A673 (cell line): Measurements from ENCODE around the gene RNF213. TPM values are rescaled to one million over a fixed set of nuclear protein-coding genes. Genes with fewer than 3 reads are reported as not detected.
A peak's percentile ranks its signal among the peaks of the same experiment; 100 is the strongest.

Source experiments
- Bru-seq: library from RNA; stranded (reverse); fragments of 400-500 nt; gene quantifications from one replicate; lab custom pipeline; 2021; lab: Mats Ljungman, UMichigan
- BruChase-seq, 2 experiments: library from RNA; stranded (reverse); fragments of 400-500 nt; gene quantifications; one replicate each; lab custom pipeline; 2021; lab: Mats Ljungman, UMichigan
- BruUV-seq: library from RNA; stranded (reverse); fragments of 400-500 nt; replicated peaks from 2 replicates; lab custom pipeline; 2021; lab: Mats Ljungman, UMichigan
- CTCF ChIA-PET: fragments of 300-600 bp; sonication (Branson Sonifier 250); formaldehyde crosslinking; loops from one replicate; lab custom pipeline; 2022; ENCODE audit warnings: antibody characterized with exemption; lab: Charles Lee
- POLR2A ChIA-PET: fragments of 300-600 bp; sonication (Branson Sonifier 250); formaldehyde crosslinking; loops from one replicate; lab custom pipeline; 2022; ENCODE audit warnings: antibody characterized with exemption; ENCODE audit not compliant: low non-redundant PET; lab: Charles Lee
- DNase-seq: peaks from one replicate; pipeline ENCODE4 v3.0.0-alpha.2; 2015; ENCODE audit warnings: low spot score
- H3K27ac ChIP-seq: fragments of 200-600 bp; sonication (generic); 2 replicates; pipeline ENCODE4 v1.5.1; 2016; ENCODE audit warnings: mixed run types, low read depth, mild to moderate bottlenecking, mixed read lengths, antibody characterized with exemption, low read length; ENCODE audit not compliant: poor library complexity, severe bottlenecking
- H3K27me3 ChIP-seq: fragments of 200-600 bp; sonication (generic); replicated peaks from 2 replicates; pipeline ENCODE4 v1.6.1; 2017; ENCODE audit warnings: mixed run types, low read depth, mild to moderate bottlenecking, mixed read lengths, antibody characterized with exemption, low read length; ENCODE audit not compliant: insufficient read depth, poor library complexity
- H3K36me3 ChIP-seq: fragments of 200-600 bp; sonication (generic); 2 replicates; pipeline ENCODE4 v1.6.1; 2016; ENCODE audit warnings: mixed run types, mild to moderate bottlenecking, mixed read lengths, antibody characterized with exemption, low read length; ENCODE audit not compliant: insufficient read depth, poor library complexity, severe bottlenecking
- H3K4me1 ChIP-seq: fragments of 200-600 bp; sonication (generic); 2 replicates; pipeline ENCODE4 v1.6.1; 2017; ENCODE audit warnings: mixed run types, mild to moderate bottlenecking, mixed read lengths, antibody characterized with exemption, low read length; ENCODE audit not compliant: insufficient read depth, poor library complexity, severe bottlenecking
- H3K4me3 ChIP-seq: fragments of 200-600 bp; sonication (generic); 2 replicates; pipeline ENCODE4 v1.5.1; 2016; ENCODE audit warnings: low read depth, mixed run types, mild to moderate bottlenecking, mixed read lengths, low read length; ENCODE audit not compliant: poor library complexity, severe bottlenecking
- H3K9me3 ChIP-seq: fragments of 200-600 bp; sonication (generic); 2 replicates; pipeline ENCODE4 v1.6.1; 2016; ENCODE audit warnings: mixed run types, low read depth, mild to moderate bottlenecking, mixed read lengths, antibody characterized with exemption, low read length; ENCODE audit not compliant: poor library complexity, severe bottlenecking
- EZH2 ChIP-seq: fragments of 200-600 bp; sonication (generic); IDR thresholded peaks from 2 replicates; pipeline ENCODE4 v1.6.1; 2017; ENCODE audit warnings: borderline replicate concordance, low read depth, mild to moderate bottlenecking, mixed read lengths, antibody characterized with exemption, low read length; ENCODE audit not compliant: poor library complexity, severe bottlenecking
- intact Hi-C: fragments of 100-400 bp; cut with micrococcal nuclease; formaldehyde crosslinking; loops from one replicate; pipeline ENCODE4 v1.10.0; 2022; ENCODE audit not compliant: unreplicated experiment
- long read RNA-seq: library from polyadenylated mRNA; stranded (forward); transcript quantifications from one replicate; pipeline ENCODE4 v2.0.0, GENCODE V29; 2022
- total RNA-seq: library from RNA; stranded (reverse); gene quantifications from 2 replicates; pipeline ENCODE4 v1.2.3, GENCODE V29; 2021
- TF ChIP-seq, protein P1 (sequence below): fragments of 300-800, 200-600 bp; sonication (generic); conservative IDR thresholded peaks from 2 replicates; pipeline ENCODE4 v1.5.1; 2017; ENCODE audit warnings: low read depth, mild to moderate bottlenecking, antibody characterized with exemption, low read length, moderate library complexity, mixed read lengths

RNF213 gene
- total RNA-seq (78.0 and 102 TPM in 2 replicates), Bru-seq, nascent RNA (percentile 62 among the genes with signal in this experiment), BruChase-seq, experiment 1, labeled RNA remaining after a 2-hour chase (percentile 69 among the genes with signal in this experiment), BruChase-seq, experiment 2, labeled RNA remaining after a 6-hour chase (percentile 82 among the genes with signal in this experiment)
- long read RNA-seq, full-length matches to known transcripts = 1 of 34 reads
- long read RNA-seq, partial matches to known transcripts = 25 of 34 reads
- long read RNA-seq, other reads (novel, unspliced or antisense) = 8 of 34 reads

DNA sequence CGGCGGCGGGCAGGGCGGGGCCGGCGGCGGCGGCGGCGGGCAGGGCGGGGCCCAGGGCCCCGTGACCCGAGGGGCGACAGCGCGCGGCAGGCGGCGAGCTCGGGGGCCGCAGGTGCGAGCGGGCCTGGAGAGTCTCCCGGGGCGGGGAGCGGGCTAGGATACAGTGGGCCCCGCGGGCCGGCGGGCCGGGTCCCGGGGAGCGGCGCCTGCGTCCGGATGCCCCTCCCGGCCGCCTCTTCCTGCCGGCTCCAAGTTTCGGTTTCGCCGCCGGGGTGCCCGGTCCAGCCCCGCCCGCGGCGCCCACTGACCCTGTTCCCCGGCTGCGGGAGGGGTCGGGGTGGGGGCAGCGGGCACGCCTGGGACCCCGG is at the start of gene RNF213:
Gene RNF213, plus strand, starts transcription at position 62 of the 368 bp plus-strand sequence. CDS start 2,830 bp downstream, outside the sequence.
- no peaks in the 10 kb centered on the region for H3K27me3 ChIP-seq
- CTCF ChIA-PET = no interaction called here
- H3K27ac ChIP-seq = peak within 1 kb of the TSS; percentile 89
- POLR2A ChIA-PET = no interaction called here
- DNase-seq = peak; percentile 43
- H3K9me3 ChIP-seq = no peaks in the 10 kb centered on the region
- peaks cover 6% of the 10 kb centered on the region for H3K36me3 ChIP-seq
- TF ChIP-seq EZH2 = no peak
- TF ChIP-seq, protein P1, sequence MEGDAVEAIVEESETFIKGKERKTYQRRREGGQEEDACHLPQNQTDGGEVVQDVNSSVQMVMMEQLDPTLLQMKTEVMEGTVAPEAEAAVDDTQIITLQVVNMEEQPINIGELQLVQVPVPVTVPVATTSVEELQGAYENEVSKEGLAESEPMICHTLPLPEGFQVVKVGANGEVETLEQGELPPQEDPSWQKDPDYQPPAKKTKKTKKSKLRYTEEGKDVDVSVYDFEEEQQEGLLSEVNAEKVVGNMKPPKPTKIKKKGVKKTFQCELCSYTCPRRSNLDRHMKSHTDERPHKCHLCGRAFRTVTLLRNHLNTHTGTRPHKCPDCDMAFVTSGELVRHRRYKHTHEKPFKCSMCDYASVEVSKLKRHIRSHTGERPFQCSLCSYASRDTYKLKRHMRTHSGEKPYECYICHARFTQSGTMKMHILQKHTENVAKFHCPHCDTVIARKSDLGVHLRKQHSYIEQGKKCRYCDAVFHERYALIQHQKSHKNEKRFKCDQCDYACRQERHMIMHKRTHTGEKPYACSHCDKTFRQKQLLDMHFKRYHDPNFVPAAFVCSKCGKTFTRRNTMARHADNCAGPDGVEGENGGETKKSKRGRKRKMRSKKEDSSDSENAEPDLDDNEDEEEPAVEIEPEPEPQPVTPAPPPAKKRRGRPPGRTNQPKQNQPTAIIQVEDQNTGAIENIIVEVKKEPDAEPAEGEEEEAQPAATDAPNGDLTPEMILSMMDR = no peak
- H3K4me1 ChIP-seq = peaks cover 20% of the 10 kb centered on the region
- H3K4me3 ChIP-seq = peak within 1 kb of the TSS; percentile 98
- intact Hi-C loops = no loop called here
- BruUV-seq = no TSS peak

DNA sequence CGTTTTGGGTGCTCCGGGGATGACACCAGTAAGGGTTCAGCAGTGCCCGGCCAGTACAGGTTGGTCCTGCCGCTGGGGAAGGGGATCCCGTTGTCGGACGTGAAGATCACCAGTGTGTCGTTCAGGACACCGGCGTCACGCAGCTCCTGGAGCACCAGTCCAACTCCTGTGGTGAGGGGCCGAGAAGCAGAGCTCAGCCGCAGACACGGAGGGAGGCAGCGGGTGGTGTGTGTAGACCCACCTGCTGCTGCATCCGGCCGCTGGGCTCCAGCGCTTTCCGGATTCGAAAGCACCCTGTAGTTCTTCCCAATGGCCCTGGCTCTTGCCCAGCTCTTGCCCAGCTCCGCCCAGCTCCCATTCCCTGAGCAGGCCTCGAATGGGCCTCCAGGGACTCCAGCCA is 48.5 kb upstream of the RNF213 start:
- intact Hi-C loops = no loop called here
- peak; percentile 95 for DNase-seq
- BruUV-seq = no TSS peak
- ChIA-PET CTCF (no interaction called here), POLR2A (no interaction called here)
- Histone ChIP-seq H3K27me3 (no peaks in the 10 kb centered on the region), H3K4me1 (peaks cover 23% of the 10 kb centered on the region), H3K27ac (peak overlapping the region; percentile 66), H3K9me3 (no peaks in the 10 kb centered on the region), H3K36me3 (no peaks in the 10 kb centered on the region), H3K4me3 (no peak overlapping the region)
- no peak for TF ChIP-seq EZH2
- TF ChIP-seq, protein P1 = no peak

DNA sequence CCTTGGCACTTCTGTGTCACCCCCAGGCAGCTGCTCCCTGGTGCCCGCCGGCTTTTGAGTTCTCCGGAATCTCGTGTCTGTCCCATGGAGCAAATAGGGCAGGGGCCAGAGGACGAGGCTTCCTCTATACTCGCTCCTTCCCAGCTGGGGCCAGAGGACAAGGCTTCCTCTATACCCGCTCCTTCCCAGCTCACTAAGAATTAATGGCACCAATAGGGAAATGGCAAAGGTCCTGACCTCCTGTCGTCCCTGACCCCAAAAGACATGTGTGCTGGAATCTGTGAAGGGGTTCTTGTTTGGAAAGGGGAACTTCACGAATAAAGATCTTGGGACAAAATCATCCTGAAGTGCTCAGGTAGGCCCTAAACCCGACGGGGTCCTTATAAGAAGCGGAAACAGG is 48.1 kb upstream of the RNF213 start:
- H3K9me3 ChIP-seq = no peaks in the 10 kb centered on the region
- peak overlapping the region; percentile 66 for H3K27ac ChIP-seq
- H3K27me3 ChIP-seq = no peaks in the 10 kb centered on the region
- ChIA-PET CTCF (no interaction called here), POLR2A (no interaction called here)
- DNase-seq = no peak
- no TSS peak for BruUV-seq
- no peak for TF ChIP-seq EZH2
- TF ChIP-seq, protein P1 = no peak
- no peaks in the 10 kb centered on the region for H3K36me3 ChIP-seq
- H3K4me3 ChIP-seq = no peak overlapping the region
- peaks cover 23% of the 10 kb centered on the region for H3K4me1 ChIP-seq
- intact Hi-C loops = no loop called here
